Measurements from ENCODE around the gene SERINC3.

The SERINC3 gene

DNA sequence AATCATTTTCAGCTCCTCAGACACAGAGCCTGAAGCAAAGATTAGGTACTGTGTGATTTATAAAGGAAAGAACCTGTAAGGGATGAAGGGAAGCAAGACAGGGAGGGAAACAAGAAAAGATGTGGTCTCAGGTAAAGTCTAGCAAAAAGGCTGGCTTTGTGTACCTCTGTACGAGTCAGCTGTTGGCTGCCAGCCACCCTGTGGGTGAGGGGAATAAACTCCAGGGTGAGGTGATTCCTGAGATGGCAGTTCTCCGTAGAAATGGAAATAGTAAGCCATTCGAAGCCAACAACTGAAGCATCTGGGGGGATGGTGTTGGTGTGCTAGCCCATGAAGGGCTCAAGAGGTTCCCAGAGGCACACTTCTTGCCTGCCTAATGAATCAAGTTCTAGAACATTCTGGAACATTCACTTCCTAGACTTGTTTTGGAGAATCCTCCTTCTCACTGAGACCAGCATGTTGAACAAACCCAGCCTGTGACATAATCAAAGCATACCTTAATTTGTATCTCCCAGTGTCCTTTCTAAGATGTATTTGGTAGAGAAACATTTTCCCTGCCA, 56.8 kb downstream of the SERINC3 start:
- DNase-seq (ENCODE audit: low read depth, low spot score), result no peak

DNA sequence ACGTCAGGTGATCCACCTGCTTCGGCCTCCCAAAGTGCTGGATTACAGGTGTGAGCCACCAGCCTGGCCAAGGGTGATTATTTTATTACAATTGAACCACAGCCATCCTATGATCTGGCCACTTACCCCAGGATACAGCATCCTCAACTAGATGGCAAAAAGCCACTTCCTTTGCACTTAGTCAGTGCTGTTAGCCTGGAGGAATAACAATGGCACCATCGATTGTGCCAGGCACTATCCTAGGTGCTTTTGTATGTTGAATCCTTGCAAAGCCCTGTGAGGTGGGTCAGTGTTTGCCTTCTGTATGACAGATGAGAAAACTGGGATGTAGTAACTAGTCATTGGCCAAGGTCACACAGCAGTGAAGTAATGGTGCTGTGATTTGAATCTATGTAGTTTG, 57.4 kb downstream of the SERINC3 start:
- DNase-seq (ENCODE audit: low read depth, low spot score), result no peak

DNA sequence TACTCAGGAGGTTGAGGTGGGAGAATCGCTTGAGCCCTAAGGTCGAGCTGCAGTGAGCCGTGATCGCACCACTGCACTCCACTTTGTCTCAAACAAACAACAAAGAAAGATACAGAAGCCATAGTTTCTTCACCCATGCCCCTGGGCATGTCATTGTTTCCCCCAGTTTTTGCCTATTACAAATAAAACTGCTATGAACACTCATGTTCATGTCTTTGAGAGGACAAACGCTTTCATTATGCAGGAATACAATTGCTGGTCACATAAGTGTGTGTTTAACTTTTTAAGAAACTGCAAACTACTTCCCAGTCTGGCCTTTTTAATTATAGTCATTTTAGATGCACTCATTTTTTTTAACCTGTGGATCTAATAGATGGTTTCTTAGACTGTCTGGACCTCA, 58.4 kb downstream of the SERINC3 start:
- DNase-seq (ENCODE audit: low read depth, low spot score), result no peak

DNA sequence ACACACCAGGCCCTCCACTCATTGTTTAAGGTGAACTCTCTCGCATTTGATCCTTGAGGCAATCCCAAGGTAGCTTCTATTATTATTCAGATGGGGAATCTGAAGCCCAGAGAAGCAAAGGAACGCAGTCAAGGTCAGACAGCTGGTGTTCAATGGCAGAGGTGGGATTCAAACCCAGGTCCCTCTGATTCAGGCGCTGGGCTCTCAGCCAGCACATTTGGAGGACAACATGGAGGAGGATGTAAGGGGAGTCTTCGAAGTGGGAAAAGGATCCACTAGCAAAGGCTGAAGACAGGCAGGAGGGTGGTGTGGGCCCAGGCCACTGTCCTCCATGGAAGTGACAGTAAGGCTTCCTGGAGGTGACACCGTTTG, 60.1 kb downstream of the SERINC3 start:
- no peak for DNase-seq (ENCODE audit: low read depth, low spot score)

DNA sequence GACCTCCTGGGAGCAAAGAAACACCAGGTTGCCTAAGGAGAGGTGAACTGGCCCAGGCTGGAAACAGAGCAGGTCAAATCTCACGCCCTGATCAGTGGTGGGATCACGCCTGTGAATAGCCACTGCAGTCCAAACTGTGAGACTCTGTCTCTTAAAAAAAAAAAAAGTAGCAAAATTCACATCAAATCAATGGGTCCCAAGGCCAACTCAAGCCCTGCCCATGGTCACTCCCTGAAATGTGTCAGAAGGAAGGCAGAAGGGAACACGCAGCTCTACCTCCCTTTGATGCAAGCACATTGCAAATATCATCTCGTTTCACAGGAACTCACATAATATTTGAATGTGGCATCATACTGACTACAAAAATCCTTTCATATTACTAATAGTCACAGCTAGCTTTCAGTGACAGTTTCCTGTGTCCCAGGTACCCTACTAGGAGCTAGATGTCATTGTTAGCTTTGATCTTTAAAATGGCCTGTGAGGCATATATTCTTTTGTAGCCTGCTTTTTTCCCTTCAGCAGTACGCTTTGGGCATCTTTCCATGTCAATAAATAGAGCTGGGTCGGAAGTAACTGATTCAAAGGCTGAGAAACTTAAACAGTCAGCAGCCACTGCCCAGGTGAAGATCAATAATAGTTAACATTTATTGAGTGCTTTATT, 60.6 kb downstream of the SERINC3 start:
- no peak for DNase-seq (ENCODE audit: low read depth, low spot score)

DNA sequence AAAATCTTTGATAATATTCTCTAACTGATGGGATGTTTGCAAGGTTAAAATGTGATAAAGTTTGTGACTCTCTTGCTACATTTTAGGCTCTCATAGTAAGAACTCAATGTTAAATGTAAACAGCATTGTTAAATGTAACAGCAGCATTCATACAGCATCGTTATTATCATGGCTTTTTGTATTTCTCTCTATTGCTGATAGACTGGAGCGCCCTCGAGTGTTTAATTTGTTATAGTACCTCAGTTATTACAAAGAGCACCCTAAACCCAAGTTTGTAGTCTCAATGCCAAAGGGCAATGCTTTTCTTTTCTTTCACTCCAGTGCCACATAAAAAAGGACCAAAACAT, 61.1 kb downstream of the SERINC3 start:
- DNase-seq (ENCODE audit: low read depth, low spot score), result no peak

DNA sequence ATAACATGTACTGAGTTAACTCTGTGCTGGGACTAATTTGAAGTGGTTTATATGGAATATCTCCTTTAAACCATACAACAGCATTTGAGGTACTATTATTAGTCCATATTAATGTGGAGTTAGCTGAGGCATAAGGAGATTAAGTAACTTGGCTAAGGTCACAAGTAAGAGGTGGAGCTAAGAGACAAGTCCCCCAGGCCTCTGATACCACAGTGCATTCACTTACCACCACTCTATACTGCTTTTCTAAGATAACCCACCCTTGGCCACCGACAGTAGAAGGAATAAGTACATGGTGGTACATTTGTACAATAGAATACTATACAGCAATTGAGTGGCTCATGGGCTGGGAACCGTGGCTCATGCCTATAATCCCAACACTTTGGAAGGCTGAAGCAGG, 62.6 kb downstream of the SERINC3 start:
- no peak for DNase-seq (ENCODE audit: low read depth, low spot score)

DNA sequence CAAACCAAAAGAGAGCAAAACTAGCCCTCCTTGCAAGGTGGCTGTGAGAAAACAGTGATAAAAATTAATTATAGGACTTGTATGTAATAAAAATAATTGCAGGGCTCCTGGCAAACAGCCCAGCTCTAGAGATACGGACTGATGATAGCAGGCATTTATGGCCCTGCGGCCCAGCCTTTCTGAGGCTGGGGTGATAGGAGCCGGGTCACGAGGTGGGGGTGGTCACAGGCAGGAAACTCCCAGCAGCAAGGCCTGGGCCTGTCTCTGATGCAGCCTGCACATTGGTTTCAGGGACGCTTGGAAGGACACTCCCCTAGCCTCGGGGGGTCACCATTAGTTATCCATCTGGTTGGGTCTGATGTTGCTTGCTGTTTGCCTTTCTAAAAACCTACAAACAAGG, 64.9 kb downstream of the SERINC3 start:
- DNase-seq (ENCODE audit: low read depth, low spot score), result no peak

DNA sequence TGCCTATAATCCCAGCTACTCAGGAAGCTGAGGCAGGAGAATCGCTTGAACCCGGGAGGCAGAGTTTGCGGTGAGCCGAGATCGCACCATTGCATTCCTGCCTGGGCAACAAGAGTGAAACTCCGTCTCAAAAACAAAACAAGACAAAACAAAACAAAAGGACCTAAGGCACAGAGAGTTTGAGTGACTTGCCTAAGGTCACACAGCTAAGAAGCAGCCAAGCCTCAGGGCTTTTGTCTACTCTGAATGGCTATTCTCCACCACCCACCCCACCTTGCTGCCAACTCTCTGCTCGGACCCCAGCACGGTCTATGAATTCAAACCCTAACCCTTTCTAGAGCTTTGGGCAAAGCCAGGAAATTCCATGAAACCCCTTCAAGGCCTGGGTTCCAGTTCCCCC, 65.3 kb downstream of the SERINC3 start:
- no peak for DNase-seq (ENCODE audit: low read depth, low spot score)

DNA sequence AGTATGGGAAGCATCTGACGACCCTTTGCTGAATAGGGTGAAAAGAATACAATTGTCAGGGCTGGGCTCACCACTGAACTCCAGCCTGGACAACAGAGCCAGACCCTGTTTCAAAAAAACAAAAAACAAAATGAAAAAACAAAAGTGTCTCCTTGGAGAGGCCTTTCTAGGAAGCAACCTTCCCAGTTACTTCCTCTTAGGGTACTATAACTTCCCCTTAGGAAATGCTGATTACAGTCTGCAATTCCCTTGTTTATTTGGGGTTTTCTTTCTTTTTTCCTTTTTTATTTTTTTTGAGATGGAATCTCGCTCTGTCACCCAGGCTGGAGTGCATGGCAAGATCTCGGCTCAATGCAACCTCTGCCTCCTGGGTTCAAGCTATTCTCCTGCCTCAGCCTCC, 66.7 kb downstream of the SERINC3 start:
- no peak for DNase-seq (ENCODE audit: low read depth, low spot score)

DNA sequence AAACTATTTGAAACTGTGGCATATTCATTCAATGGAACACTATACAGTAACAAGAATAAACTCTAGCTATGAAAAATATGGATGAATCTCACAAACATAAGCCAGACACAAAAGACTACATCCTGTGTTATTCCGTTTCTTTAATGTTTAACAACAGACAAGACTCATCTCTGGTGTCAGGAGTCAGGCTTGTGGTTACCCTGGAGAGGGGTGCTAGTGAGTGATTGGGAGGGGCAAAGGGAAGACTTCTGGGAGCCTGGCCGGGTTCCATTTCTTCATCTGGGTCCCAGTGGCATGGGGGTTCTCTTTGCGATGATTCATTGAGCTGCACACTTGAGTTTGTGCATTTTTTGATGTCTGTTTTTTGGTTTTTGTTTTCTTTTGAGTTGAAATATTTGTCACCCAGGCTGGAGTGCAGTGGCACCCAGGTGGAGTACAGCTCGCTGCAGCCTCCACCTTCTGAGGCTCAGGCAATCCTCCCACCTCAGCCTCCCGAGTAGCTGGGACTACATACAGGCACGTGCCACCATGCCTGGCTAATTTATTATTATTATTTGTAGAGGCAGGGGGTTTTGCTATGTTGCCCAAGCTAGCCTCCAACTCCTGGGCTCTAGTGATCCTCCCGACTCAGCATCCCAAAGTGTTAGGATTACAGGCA, 67.4 kb downstream of the SERINC3 start:
- no peak for DNase-seq (ENCODE audit: low read depth, low spot score)

DNA sequence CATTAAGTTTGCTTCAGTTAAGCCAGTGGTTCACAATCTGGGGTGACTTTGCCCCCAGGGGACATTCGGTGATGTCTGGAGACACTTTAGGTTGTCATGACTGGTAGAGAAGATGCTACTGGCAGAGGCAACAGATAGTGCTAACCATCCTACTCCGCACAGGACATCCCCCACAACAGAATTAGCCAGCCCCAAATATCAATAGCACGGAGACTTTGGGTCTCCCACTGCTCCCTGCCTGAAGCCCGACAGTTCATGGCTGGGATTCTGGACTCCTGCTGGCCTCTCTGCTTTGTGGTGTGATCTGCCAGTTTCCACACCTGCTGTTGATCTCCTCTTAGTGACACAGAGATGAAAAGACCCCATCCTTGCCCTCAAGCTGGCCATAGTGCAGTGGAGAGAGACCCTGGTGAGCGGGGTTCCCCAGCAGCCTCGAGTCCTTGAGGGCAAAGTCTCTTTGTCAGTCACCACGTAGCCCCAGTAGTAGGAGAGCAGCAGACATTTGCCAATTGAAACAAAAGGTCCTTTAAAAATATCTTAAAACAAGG, 70.9 kb downstream of the SERINC3 start:
- DNase-seq (ENCODE audit: low read depth, low spot score), result no peak

DNA sequence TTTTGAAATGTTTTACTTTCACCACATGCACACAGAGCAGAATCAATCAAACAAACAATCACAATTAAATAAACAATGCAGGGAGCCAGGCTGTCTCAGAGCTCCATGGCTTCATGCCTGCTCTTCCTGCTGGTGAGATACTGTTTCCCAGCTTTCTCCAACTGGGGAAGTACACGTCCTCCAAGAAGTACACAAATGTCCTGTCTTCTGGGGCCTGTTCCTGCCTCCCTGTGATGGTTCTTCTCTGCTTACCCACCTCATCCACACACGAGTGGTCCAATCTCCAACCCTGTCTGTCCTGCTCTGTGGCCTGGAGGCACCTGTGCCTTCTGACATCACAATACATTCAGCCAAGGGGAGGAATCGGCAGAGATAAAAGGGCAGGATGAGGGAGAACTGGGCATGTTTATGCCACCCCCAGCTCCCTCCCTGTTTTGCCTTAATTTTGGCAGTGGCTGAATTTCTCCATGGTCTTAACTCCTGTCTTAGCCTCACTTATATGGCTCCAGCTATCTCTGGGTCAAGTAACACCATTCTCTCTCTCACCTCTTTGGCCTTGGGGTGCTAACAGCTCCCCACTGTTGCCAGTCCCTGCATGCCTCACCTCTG, 71.5 kb downstream of the SERINC3 start:
- no peak for DNase-seq (ENCODE audit: low read depth, low spot score)

DNA sequence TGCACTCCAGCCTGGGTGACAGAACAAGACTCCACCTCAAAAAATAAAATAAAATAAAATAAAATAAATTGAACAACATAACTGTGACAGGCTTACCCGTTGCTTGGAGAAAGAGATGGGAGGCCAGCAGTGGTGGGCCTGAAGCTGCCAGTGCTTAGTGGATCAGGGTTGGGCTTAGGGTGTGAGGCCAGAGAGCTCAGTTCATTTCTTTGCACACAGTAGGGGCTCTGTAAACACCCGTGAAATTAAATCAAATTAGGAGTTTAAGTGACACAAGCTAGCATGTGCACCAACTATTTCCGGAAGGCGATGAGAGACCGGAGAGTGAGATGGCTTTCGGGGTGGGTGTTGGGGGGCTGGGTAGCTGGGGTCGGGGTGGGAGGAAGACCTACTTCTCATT, 72.0 kb downstream of the SERINC3 start:
- DNase-seq (ENCODE audit: low read depth, low spot score), result no peak

DNA sequence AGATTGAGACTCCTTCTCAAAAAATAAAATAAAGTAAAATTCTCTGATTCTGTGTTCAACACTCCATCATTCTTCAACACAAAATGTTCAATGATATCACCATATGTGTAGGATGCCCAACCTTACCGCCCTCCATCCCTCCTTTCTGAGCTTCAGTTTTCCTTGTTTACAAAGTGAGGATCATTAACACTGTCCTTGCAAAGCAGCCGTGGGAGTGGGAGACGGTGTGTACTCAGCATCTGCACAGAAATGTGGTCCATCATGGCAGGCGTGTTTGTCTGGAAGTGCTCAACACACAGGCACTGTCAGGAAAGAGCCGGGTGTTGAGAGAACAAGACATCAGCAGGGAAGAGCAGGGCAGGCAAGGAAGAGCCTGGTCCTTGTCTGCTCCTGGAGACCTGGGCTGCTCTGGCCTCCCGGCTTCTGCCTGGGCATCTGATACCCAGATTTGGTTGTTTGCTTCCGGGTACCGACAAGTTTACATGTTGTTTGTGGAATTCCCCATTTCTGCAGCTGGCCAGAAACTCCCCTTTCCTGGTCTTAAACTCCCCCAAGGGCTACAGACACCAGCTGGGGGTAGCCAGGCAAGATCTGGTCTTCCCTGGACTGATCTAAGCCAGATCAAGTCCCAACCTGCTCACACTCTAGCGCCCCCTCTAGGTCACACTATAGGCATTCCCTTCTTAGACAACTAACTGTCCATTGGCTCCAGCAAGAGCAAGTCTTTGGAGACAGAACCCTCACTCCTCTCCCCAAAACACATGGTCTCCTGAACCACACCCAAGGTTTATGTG, 72.9 kb downstream of the SERINC3 start:
- no peak for DNase-seq (ENCODE audit: low read depth, low spot score)

DNA sequence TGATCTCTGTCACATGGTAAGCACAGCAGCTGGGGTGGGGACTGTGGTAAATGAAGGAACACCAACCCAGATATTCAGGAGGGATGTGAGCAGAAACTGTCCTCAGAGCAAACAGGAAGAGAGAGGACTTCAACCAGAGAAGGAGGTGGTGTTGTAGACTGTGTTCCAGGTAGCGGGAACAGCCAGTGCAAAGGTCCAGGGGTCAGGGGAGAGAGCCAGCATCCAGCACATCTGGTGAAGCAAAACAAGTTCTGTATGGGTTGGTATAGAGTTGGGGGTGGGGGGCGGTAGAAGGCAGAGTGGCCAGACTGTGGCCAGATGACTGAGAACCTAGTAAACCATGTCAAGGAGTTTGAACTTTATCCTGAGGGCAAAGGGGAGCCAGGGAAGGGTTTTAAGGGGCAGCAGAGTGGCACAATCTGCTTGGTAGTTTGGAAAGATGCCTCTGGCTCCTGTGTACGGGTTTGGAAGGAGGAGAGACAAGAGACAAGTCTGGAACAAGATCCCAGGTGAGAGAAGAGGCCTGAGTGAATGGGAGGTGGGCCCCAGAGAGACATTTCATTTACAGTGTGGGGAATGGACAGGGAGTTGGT, 73.9 kb downstream of the SERINC3 start:
- no peak for DNase-seq (ENCODE audit: low read depth, low spot score)

All from brain pericyte (primary cell).